ENCODE data around the gene ITSN1. TPM values are rescaled to one million over a fixed set of nuclear protein-coding genes. Genes with fewer than 3 reads are reported as not detected.
"Not testable (repeated sequence)": the region's sequence is repeated elsewhere in the genome, so short reads cannot be mapped to it uniquely, and the experiment has no call there.

Gene ITSN1
- total RNA-seq, 1 experiment from 2014 or later = 42.6 TPM

- CTCF ChIA-PET = interaction anchor here (0.6 kb wide), 1 partner anchor 267 kb away, joined by 3 read pairs; no protein-coding TSS in a partner anchor
- POLR2A ChIA-PET = interaction anchor here (0.7 kb wide), 1 partner anchor 21 kb away, joined by 3 read pairs; no protein-coding TSS in a partner anchor
- TF ChIP-seq, protein P1, sequence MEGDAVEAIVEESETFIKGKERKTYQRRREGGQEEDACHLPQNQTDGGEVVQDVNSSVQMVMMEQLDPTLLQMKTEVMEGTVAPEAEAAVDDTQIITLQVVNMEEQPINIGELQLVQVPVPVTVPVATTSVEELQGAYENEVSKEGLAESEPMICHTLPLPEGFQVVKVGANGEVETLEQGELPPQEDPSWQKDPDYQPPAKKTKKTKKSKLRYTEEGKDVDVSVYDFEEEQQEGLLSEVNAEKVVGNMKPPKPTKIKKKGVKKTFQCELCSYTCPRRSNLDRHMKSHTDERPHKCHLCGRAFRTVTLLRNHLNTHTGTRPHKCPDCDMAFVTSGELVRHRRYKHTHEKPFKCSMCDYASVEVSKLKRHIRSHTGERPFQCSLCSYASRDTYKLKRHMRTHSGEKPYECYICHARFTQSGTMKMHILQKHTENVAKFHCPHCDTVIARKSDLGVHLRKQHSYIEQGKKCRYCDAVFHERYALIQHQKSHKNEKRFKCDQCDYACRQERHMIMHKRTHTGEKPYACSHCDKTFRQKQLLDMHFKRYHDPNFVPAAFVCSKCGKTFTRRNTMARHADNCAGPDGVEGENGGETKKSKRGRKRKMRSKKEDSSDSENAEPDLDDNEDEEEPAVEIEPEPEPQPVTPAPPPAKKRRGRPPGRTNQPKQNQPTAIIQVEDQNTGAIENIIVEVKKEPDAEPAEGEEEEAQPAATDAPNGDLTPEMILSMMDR (IDR thresholded peaks at IDR 0.05; ENCODE audit: unreplicated experiment) = no peak
These were observed 221.8 kb downstream of the ITSN1 start for GRCh38 chr21:33864150-33864549.

GRCh38 chr21:33865176-33865575 is 222.9 kb downstream of the ITSN1 start:
- intact Hi-C loops (cut with micrococcal nuclease) = no loop called here
- BruUV-seq (replicated peaks) = no TSS peak
- Mint-ChIP-seq H3K27ac (ENCODE audit: low read depth, unreplicated experiment) (no peak overlapping the region), H3K9me3 (ENCODE audit: unreplicated experiment) (no peaks in the 10 kb centered on the region), H3K4me3 (ENCODE audit: unreplicated experiment) (no peak overlapping the region), H3K4me1 (ENCODE audit: insufficient read depth, unreplicated experiment) (no peaks in the 10 kb centered on the region), H3K36me3 (ENCODE audit: insufficient read depth, unreplicated experiment) (no peaks in the 10 kb centered on the region), H3K27me3 (ENCODE audit: insufficient read depth, unreplicated experiment) (no peaks in the 10 kb centered on the region)
- POLR2A ChIA-PET = interaction anchor here (0.5 kb wide), 1 partner anchor 121 kb away, joined by 3 read pairs; no protein-coding TSS in a partner anchor
- CTCF ChIA-PET = no interaction called here
- TF ChIP-seq, protein P1 (IDR thresholded peaks at IDR 0.05; ENCODE audit: unreplicated experiment) = no peak
- no peak for DNase-seq (ENCODE audit: unreplicated experiment)

More at GRCh38 chr21:33864150-33864549, 221.8 kb downstream of the ITSN1 start:
- H3K9me3 Mint-ChIP-seq (ENCODE audit: unreplicated experiment) = no peaks in the 10 kb centered on the region
- H3K27me3 Mint-ChIP-seq (ENCODE audit: insufficient read depth, unreplicated experiment) = no peaks in the 10 kb centered on the region
- no peak for DNase-seq (ENCODE audit: unreplicated experiment)
- intact Hi-C loops (cut with micrococcal nuclease) = no loop called here
- no peak overlapping the region for H3K27ac Mint-ChIP-seq (ENCODE audit: low read depth, unreplicated experiment)
- BruUV-seq (replicated peaks) = no TSS peak
- no peak overlapping the region for H3K4me3 Mint-ChIP-seq (ENCODE audit: unreplicated experiment)
- no peaks in the 10 kb centered on the region for H3K36me3 Mint-ChIP-seq (ENCODE audit: insufficient read depth, unreplicated experiment)
- H3K4me1 Mint-ChIP-seq (ENCODE audit: insufficient read depth, unreplicated experiment) = no peaks in the 10 kb centered on the region

DNA sequence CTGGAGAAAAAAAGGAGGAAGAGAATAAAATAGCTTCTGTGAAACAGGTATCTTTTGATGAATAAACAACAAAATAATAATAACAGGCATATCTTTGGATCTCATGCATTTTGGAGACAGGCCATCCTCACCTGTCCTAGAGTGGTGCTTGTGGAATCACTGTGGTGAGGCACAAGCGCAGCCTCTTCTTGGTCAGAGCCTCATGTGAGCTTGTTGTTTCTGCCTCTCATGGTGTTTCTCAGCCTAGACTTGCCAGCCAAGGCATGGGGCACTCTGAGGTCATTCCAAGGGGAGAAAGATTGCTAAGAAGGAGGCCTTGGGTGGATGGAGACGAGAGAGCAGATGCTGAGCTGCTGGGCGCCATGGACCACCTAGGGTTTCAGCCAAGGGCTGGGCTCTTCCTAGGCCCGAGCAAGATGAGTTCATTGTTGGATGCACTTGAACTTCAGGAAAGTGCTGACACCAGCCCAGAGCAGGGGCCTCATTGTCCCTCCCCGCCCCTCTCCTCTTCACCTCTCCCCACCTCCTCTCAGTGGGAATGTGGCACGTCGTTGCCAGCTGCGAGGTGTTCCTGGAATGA is 223.8 kb downstream of the ITSN1 start:
- BruUV-seq (replicated peaks) = no TSS peak
- no peaks in the 10 kb centered on the region for H3K4me1 Mint-ChIP-seq (ENCODE audit: insufficient read depth, unreplicated experiment)
- DNase-seq (ENCODE audit: unreplicated experiment) = no peak
- no peaks in the 10 kb centered on the region for H3K27me3 Mint-ChIP-seq (ENCODE audit: insufficient read depth, unreplicated experiment)
- no peak overlapping the region for H3K4me3 Mint-ChIP-seq (ENCODE audit: unreplicated experiment)
- no peaks in the 10 kb centered on the region for H3K9me3 Mint-ChIP-seq (ENCODE audit: unreplicated experiment)
- H3K36me3 Mint-ChIP-seq (ENCODE audit: insufficient read depth, unreplicated experiment) = no peaks in the 10 kb centered on the region
- POLR2A ChIA-PET = interaction anchor here (0.5 kb wide), 1 partner anchor 122 kb away, joined by 3 read pairs; no protein-coding TSS in a partner anchor
- TF ChIP-seq, protein P1 (IDR thresholded peaks at IDR 0.05; ENCODE audit: unreplicated experiment) = no peak
- CTCF ChIA-PET = interaction anchor here (0.6 kb wide), 1 partner anchor 25 kb away, joined by 5 read pairs; no protein-coding TSS in a partner anchor
- no peak overlapping the region for H3K27ac Mint-ChIP-seq (ENCODE audit: low read depth, unreplicated experiment)
- intact Hi-C loops (cut with micrococcal nuclease) = no loop called here

- Mint-ChIP-seq H3K27me3 (ENCODE audit: insufficient read depth, unreplicated experiment) (no peaks in the 10 kb centered on the region), H3K27ac (ENCODE audit: low read depth, unreplicated experiment) (no peak overlapping the region), H3K4me1 (ENCODE audit: insufficient read depth, unreplicated experiment) (no peaks in the 10 kb centered on the region), H3K9me3 (ENCODE audit: unreplicated experiment) (no peaks in the 10 kb centered on the region), H3K4me3 (ENCODE audit: unreplicated experiment) (no peak overlapping the region), H3K36me3 (ENCODE audit: insufficient read depth, unreplicated experiment) (no peaks in the 10 kb centered on the region)
- BruUV-seq (replicated peaks) = no TSS peak
- ChIA-PET CTCF (interaction anchor here (0.7 kb wide), 1 partner anchor 154 kb away, joined by 3 read pairs; no protein-coding TSS in a partner anchor), POLR2A (no interaction called here)
- no peak for DNase-seq (ENCODE audit: unreplicated experiment)
- TF ChIP-seq, protein P1 (IDR thresholded peaks at IDR 0.05; ENCODE audit: unreplicated experiment) = no peak
- intact Hi-C loops (cut with micrococcal nuclease) = no loop called here
These were observed 224.5 kb downstream of the ITSN1 start for GRCh38 chr21:33866826-33867225.

GRCh38 chr21:33867868-33868267 is 225.6 kb downstream of the ITSN1 start:
- BruUV-seq (replicated peaks); H3K9me3 Mint-ChIP-seq (ENCODE audit: unreplicated experiment); intact Hi-C loops (cut with micrococcal nuclease); H3K36me3 Mint-ChIP-seq (ENCODE audit: insufficient read depth, unreplicated experiment); H3K27me3 Mint-ChIP-seq (ENCODE audit: insufficient read depth, unreplicated experiment); DNase-seq (ENCODE audit: unreplicated experiment); H3K4me3 Mint-ChIP-seq (ENCODE audit: unreplicated experiment); H3K4me1 Mint-ChIP-seq (ENCODE audit: insufficient read depth, unreplicated experiment); H3K27ac Mint-ChIP-seq (ENCODE audit: low read depth, unreplicated experiment): not testable (repeated sequence)
- CTCF ChIA-PET = interaction anchor here (0.6 kb wide), 1 partner anchor 27 kb away, joined by 4 read pairs; no protein-coding TSS in a partner anchor
- POLR2A ChIA-PET = interaction anchor here (0.6 kb wide), 1 partner anchor 78 kb away, joined by 3 read pairs; no protein-coding TSS in a partner anchor

All from MCF 10A (cell line).